Measurements from ENCODE around the gene NDE1.

Gene NDE1

GRCh38 chr16:15748654-15749053, 98.6 kb downstream of the NDE1 start:
- TF ChIP-seq GATA3 (IDR thresholded peaks at IDR 0.05; ENCODE audit: low read depth, low read length) (no peak), GATA2 (IDR thresholded peaks at IDR 0.05; ENCODE audit: low read depth, low read length) (no peak)

GRCh38 chr16:15749371-15749770, 99.3 kb downstream of the NDE1 start:
- TF ChIP-seq GATA2 (IDR thresholded peaks at IDR 0.05; ENCODE audit: low read depth, low read length) (no peak), GATA3 (IDR thresholded peaks at IDR 0.05; ENCODE audit: low read depth, low read length) (no peak)

- TF ChIP-seq GATA3 (IDR thresholded peaks at IDR 0.05; ENCODE audit: low read depth, low read length) (no peak), GATA2 (IDR thresholded peaks at IDR 0.05; ENCODE audit: low read depth, low read length) (no peak)
Observed at GRCh38 chr16:15749985-15750384, 99.9 kb downstream of the NDE1 start.

- TF ChIP-seq GATA3 (IDR thresholded peaks at IDR 0.05; ENCODE audit: low read depth, low read length) (no peak), GATA2 (IDR thresholded peaks at IDR 0.05; ENCODE audit: low read depth, low read length) (no peak)
Observed at GRCh38 chr16:15751940-15752339, 101.9 kb downstream of the NDE1 start.

- no peak for TF ChIP-seq GATA2 (IDR thresholded peaks at IDR 0.05; ENCODE audit: low read depth, low read length)
- no peak for TF ChIP-seq GATA3 (IDR thresholded peaks at IDR 0.05; ENCODE audit: low read depth, low read length)
Observed at GRCh38 chr16:15752717-15753488, 102.9 kb downstream of the NDE1 start.

GRCh38 chr16:15754821-15755534, 104.9 kb downstream of the NDE1 start:
- TF ChIP-seq GATA2 (IDR thresholded peaks at IDR 0.05; ENCODE audit: low read depth, low read length) (no peak), GATA3 (IDR thresholded peaks at IDR 0.05; ENCODE audit: low read depth, low read length) (no peak)

- TF ChIP-seq GATA2 (IDR thresholded peaks at IDR 0.05; ENCODE audit: low read depth, low read length) (no peak), GATA3 (IDR thresholded peaks at IDR 0.05; ENCODE audit: low read depth, low read length) (no peak)
Observed at GRCh38 chr16:15757077-15757386, 107.0 kb downstream of the NDE1 start.

GRCh38 chr16:15757630-15758251, 107.7 kb downstream of the NDE1 start:
- TF ChIP-seq GATA3 (IDR thresholded peaks at IDR 0.05; ENCODE audit: low read depth, low read length): no peak
- peak; percentile 39; the same call in 1 of the 2 replicates for TF ChIP-seq GATA2 (IDR thresholded peaks at IDR 0.05; ENCODE audit: low read depth, low read length)

GRCh38 chr16:15759070-15759469, 109.0 kb downstream of the NDE1 start:
- no peak for TF ChIP-seq GATA3 (IDR thresholded peaks at IDR 0.05; ENCODE audit: low read depth, low read length)
- no peak for TF ChIP-seq GATA2 (IDR thresholded peaks at IDR 0.05; ENCODE audit: low read depth, low read length)

GRCh38 chr16:15760129-15760528, 110.1 kb downstream of the NDE1 start:
- TF ChIP-seq GATA2 (IDR thresholded peaks at IDR 0.05; ENCODE audit: low read depth, low read length): no peak
- TF ChIP-seq GATA3 (IDR thresholded peaks at IDR 0.05; ENCODE audit: low read depth, low read length): no peak

- no peak for TF ChIP-seq GATA2 (IDR thresholded peaks at IDR 0.05; ENCODE audit: low read depth, low read length)
- TF ChIP-seq GATA3 (IDR thresholded peaks at IDR 0.05; ENCODE audit: low read depth, low read length): no peak
Observed at GRCh38 chr16:15764112-15764511, 114.1 kb downstream of the NDE1 start.

GRCh38 chr16:15765116-15765515, 115.1 kb downstream of the NDE1 start:
- TF ChIP-seq GATA3 (IDR thresholded peaks at IDR 0.05; ENCODE audit: low read depth, low read length) (no peak), GATA2 (IDR thresholded peaks at IDR 0.05; ENCODE audit: low read depth, low read length) (no peak)

GRCh38 chr16:15765880-15766279, 115.8 kb downstream of the NDE1 start:
- TF ChIP-seq GATA2 (IDR thresholded peaks at IDR 0.05; ENCODE audit: low read depth, low read length): no peak
- no peak for TF ChIP-seq GATA3 (IDR thresholded peaks at IDR 0.05; ENCODE audit: low read depth, low read length)

- no peak for TF ChIP-seq GATA2 (IDR thresholded peaks at IDR 0.05; ENCODE audit: low read depth, low read length)
- TF ChIP-seq GATA3 (IDR thresholded peaks at IDR 0.05; ENCODE audit: low read depth, low read length): no peak
Observed at GRCh38 chr16:15766918-15767317, 116.9 kb downstream of the NDE1 start.

- TF ChIP-seq GATA3 (IDR thresholded peaks at IDR 0.05; ENCODE audit: low read depth, low read length) (no peak), GATA2 (IDR thresholded peaks at IDR 0.05; ENCODE audit: low read depth, low read length) (no peak)
Observed at GRCh38 chr16:15768201-15768600, 118.2 kb downstream of the NDE1 start.
